ENCODE data around the gene MRI1.

Gene MRI1

GRCh38 chr19:13808856-13809255 lies 44.5 kb downstream of the MRI1 start:
- Histone ChIP-seq H4K20me1 (ENCODE audit: insufficient read depth, low read length) (no peaks in the 10 kb centered on the region), H3K9me3 (ENCODE audit: insufficient read depth, low read length) (no peaks in the 10 kb centered on the region), H3K36me3 (replicated peaks; ENCODE audit: low read depth, low read length) (peaks cover 51% of the 10 kb centered on the region), H3K27me3 (ENCODE audit: low read depth, low read length) (no peaks in the 10 kb centered on the region), H3K4me1 (ENCODE audit: low read length) (no peaks in the 10 kb centered on the region), H3K4me3 (ENCODE audit: low read length) (no peak overlapping the region), H3K9ac (ENCODE audit: low read length) (no peak overlapping the region), H3K79me2 (ENCODE audit: low read length) (no peaks in the 10 kb centered on the region), H2AFZ (ENCODE audit: low read depth, low read length) (no peak overlapping the region), H3K4me2 (ENCODE audit: low read length) (no peak overlapping the region), H3K27ac (ENCODE audit: low read length) (no peak overlapping the region)
- TF ChIP-seq EZH2phosphoT487 (IDR thresholded peaks at IDR 0.05; ENCODE audit: low read depth), result no peak
- no peak for TF ChIP-seq CTCF (IDR thresholded peaks at IDR 0.05; ENCODE audit: low read depth, low read length)

GRCh38 chr19:13812544-13812943 lies 48.2 kb downstream of the MRI1 start:
- H3K27ac ChIP-seq (ENCODE audit: low read length), result no peak overlapping the region
- H3K36me3 ChIP-seq (replicated peaks; ENCODE audit: low read depth, low read length), result peaks cover 51% of the 10 kb centered on the region
- no peaks in the 10 kb centered on the region for H4K20me1 ChIP-seq (ENCODE audit: insufficient read depth, low read length)
- no peak for TF ChIP-seq CTCF (IDR thresholded peaks at IDR 0.05; ENCODE audit: low read depth, low read length)
- no peak for TF ChIP-seq EZH2phosphoT487 (IDR thresholded peaks at IDR 0.05; ENCODE audit: low read depth)
- H2AFZ ChIP-seq (ENCODE audit: low read depth, low read length), result no peak overlapping the region
- no peaks in the 10 kb centered on the region for H3K27me3 ChIP-seq (ENCODE audit: low read depth, low read length)
- H3K4me2 ChIP-seq (ENCODE audit: low read length), result no peak overlapping the region
- H3K4me3 ChIP-seq (ENCODE audit: low read length), result no peak overlapping the region
- no peaks in the 10 kb centered on the region for H3K79me2 ChIP-seq (ENCODE audit: low read length)
- no peaks in the 10 kb centered on the region for H3K9me3 ChIP-seq (ENCODE audit: insufficient read depth, low read length)
- no peaks in the 10 kb centered on the region for H3K4me1 ChIP-seq (ENCODE audit: low read length)
- H3K9ac ChIP-seq (ENCODE audit: low read length), result no peak overlapping the region

- no peaks in the 10 kb centered on the region for H3K79me2 ChIP-seq (ENCODE audit: low read length)
- no peaks in the 10 kb centered on the region for H3K27me3 ChIP-seq (ENCODE audit: low read depth, low read length)
- no peaks in the 10 kb centered on the region for H3K9me3 ChIP-seq (ENCODE audit: insufficient read depth, low read length)
- H3K36me3 ChIP-seq (replicated peaks; ENCODE audit: low read depth, low read length), result peaks cover 50% of the 10 kb centered on the region
- H3K4me1 ChIP-seq (ENCODE audit: low read length), result no peaks in the 10 kb centered on the region
- no peak overlapping the region for H2AFZ ChIP-seq (ENCODE audit: low read depth, low read length)
- no peak overlapping the region for H3K9ac ChIP-seq (ENCODE audit: low read length)
- H4K20me1 ChIP-seq (ENCODE audit: insufficient read depth, low read length), result no peaks in the 10 kb centered on the region
- H3K4me2 ChIP-seq (ENCODE audit: low read length), result no peak overlapping the region
- TF ChIP-seq EZH2phosphoT487 (IDR thresholded peaks at IDR 0.05; ENCODE audit: low read depth) (no peak), CTCF (IDR thresholded peaks at IDR 0.05; ENCODE audit: low read depth, low read length) (no peak)
- H3K27ac ChIP-seq (ENCODE audit: low read length), result no peak overlapping the region
- H3K4me3 ChIP-seq (ENCODE audit: low read length), result no peak overlapping the region
These were observed 48.8 kb downstream of the MRI1 start for GRCh38 chr19:13813147-13813546.

DNA sequence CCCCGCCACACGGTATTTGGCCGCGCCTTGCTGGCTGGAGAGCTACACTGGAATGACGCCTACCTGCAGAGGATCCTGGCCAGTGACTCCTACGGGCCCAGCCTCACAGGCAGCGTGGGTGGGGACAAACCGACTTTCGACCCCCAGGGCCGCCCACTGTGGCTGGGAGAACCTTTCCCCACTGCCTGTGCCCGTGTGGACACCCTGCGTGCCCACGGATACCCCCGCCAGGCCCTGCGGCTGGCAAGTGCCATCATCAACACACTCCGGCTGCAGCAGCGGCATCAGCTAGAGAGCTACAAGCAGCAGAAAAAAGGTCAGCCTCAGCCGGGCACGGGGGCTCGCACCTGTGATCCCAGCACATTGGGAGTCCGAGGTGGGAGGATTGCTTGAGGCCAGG lies 50.2 kb downstream of the MRI1 start:
- Histone ChIP-seq H4K20me1 (ENCODE audit: insufficient read depth, low read length) (no peaks in the 10 kb centered on the region), H3K9me3 (ENCODE audit: insufficient read depth, low read length) (no peaks in the 10 kb centered on the region), H3K9ac (ENCODE audit: low read length) (no peak overlapping the region), H2AFZ (ENCODE audit: low read depth, low read length) (no peak overlapping the region), H3K4me3 (ENCODE audit: low read length) (no peak overlapping the region), H3K27ac (ENCODE audit: low read length) (no peak overlapping the region), H3K27me3 (ENCODE audit: low read depth, low read length) (no peaks in the 10 kb centered on the region), H3K79me2 (ENCODE audit: low read length) (no peaks in the 10 kb centered on the region), H3K36me3 (replicated peaks; ENCODE audit: low read depth, low read length) (peaks cover 48% of the 10 kb centered on the region), H3K4me1 (ENCODE audit: low read length) (no peaks in the 10 kb centered on the region), H3K4me2 (ENCODE audit: low read length) (no peak overlapping the region)
- TF ChIP-seq EZH2phosphoT487 (IDR thresholded peaks at IDR 0.05; ENCODE audit: low read depth) (no peak), CTCF (IDR thresholded peaks at IDR 0.05; ENCODE audit: low read depth, low read length) (no peak)
